Thymus (tissue), 14 donors: Measurements from ENCODE around the gene AGFG1. TPM values are rescaled to one million over a fixed set of nuclear protein-coding genes. Genes with fewer than 3 reads are reported as not detected.

Experiments used
- DNase-seq, 9 donors: peaks; one replicate each; pipeline ENCODE4 v3.0.0-alpha.2; 2013; ENCODE audit warnings: low spot score in 9 of 9, low read depth in 6 of 9, missing footprints in 1 of 9
- H3K27ac ChIP-seq, 2 donors: one replicate each; pipeline ENCODE4 v1.5.1; 2013; ENCODE audit warnings: control low read depth in 1 of 2, low read depth in 1 of 2, low read length in 1 of 2, mild to moderate bottlenecking in 1 of 2, moderate library complexity in 1 of 2
- H3K27me3 ChIP-seq, 2 donors: one replicate each; pipeline ENCODE4 v1.5.1; 2013; ENCODE audit warnings: low read length in 1 of 2; ENCODE audit not compliant: control insufficient read depth in 2 of 2, insufficient read depth in 1 of 2
- H3K36me3 ChIP-seq, 2 donors: one replicate each; pipeline ENCODE4 v1.5.1; 2013; ENCODE audit warnings: low read length in 1 of 2, mild to moderate bottlenecking in 1 of 2, moderate library complexity in 1 of 2; ENCODE audit not compliant: control insufficient read depth in 2 of 2, insufficient read depth in 2 of 2
- H3K4me1 ChIP-seq, 2 donors: one replicate each; pipeline ENCODE4 v1.5.1; 2013; ENCODE audit warnings: low read length in 2 of 2; ENCODE audit not compliant: control insufficient read depth in 2 of 2, insufficient read depth in 2 of 2
- H3K4me3 ChIP-seq, 2 donors: one replicate each; pipeline ENCODE4 v1.5.1; 2013; ENCODE audit warnings: low read length in 2 of 2, control low read depth in 1 of 2, mild to moderate bottlenecking in 1 of 2
- H3K9me3 ChIP-seq, 2 donors: one replicate each; pipeline ENCODE4 v1.5.1; 2013; ENCODE audit warnings: low read length in 1 of 2, mild to moderate bottlenecking in 1 of 2; ENCODE audit not compliant: control insufficient read depth in 2 of 2, insufficient read depth in 1 of 2
- WGBS: extraction: QIAGEN DNeasy Blood & Tissue Kit; methylation state at CpG from one replicate; pipeline ENCODE4 v1.1.7; 2013; 5-methylcytosine and 5-hydroxymethylcytosine counted together
- long read RNA-seq, 10 donors: transcript quantifications; one replicate each; lab custom pipeline, GENCODE V29; 2026
- polyA plus RNA-seq: library from polyadenylated mRNA; stranded (reverse); fragments of 200-250 nt; gene quantifications from one replicate; pipeline ENCODE4 v1.2.3, GENCODE V29; 2013
- total RNA-seq: library from RNA; stranded (reverse); fragments of 120-200 nt; gene quantifications from one replicate; pipeline ENCODE4 v1.2.4, GENCODE V29; 2013
- donor health status: healthy.

The AGFG1 gene
- 47.4 TPM for total RNA-seq
- polyA plus RNA-seq = 56.3 TPM
- long read RNA-seq, donor 1, full-length matches to known transcripts = 1 of 1 reads
- long read RNA-seq, donor 1, partial matches to known transcripts = 0 of 1 reads
- long read RNA-seq, donor 1, other reads (novel, unspliced or antisense) = 0 of 1 reads
- long read RNA-seq, donor 2, full-length matches to known transcripts = 5 of 11 reads
- long read RNA-seq, donor 2, partial matches to known transcripts = 6 of 11 reads
- long read RNA-seq, donor 2, other reads (novel, unspliced or antisense) = 0 of 11 reads
- long read RNA-seq, donor 3, full-length matches to known transcripts = 4 of 4 reads
- long read RNA-seq, donor 3, partial matches to known transcripts = 0 of 4 reads
- long read RNA-seq, donor 3, other reads (novel, unspliced or antisense) = 0 of 4 reads
- long read RNA-seq, donor 4, partial matches to known transcripts = 0 of 1 reads
- long read RNA-seq, donor 4, other reads (novel, unspliced or antisense) = 0 of 1 reads
- long read RNA-seq, donor 5, full-length matches to known transcripts = 6 of 6 reads
- long read RNA-seq, donor 5, partial matches to known transcripts = 0 of 6 reads
- long read RNA-seq, donor 5, other reads (novel, unspliced or antisense) = 0 of 6 reads
- long read RNA-seq, donor 6, full-length matches to known transcripts = 6 of 6 reads
- long read RNA-seq, donor 6, partial matches to known transcripts = 0 of 6 reads
- long read RNA-seq, donor 6, other reads (novel, unspliced or antisense) = 0 of 6 reads
- long read RNA-seq, donor 7, full-length matches to known transcripts = 8 of 8 reads
- long read RNA-seq, donor 7, partial matches to known transcripts = 0 of 8 reads
- long read RNA-seq, donor 7, other reads (novel, unspliced or antisense) = 0 of 8 reads
- long read RNA-seq, donor 8 = 0 reads
- long read RNA-seq, donor 9, full-length matches to known transcripts = 6 of 6 reads
- long read RNA-seq, donor 9, partial matches to known transcripts = 0 of 6 reads
- long read RNA-seq, donor 9, other reads (novel, unspliced or antisense) = 0 of 6 reads
- long read RNA-seq, donor 10, partial matches to known transcripts = 12 of 12 reads
- long read RNA-seq, donor 10, other reads (novel, unspliced or antisense) = 0 of 12 reads

DNA sequence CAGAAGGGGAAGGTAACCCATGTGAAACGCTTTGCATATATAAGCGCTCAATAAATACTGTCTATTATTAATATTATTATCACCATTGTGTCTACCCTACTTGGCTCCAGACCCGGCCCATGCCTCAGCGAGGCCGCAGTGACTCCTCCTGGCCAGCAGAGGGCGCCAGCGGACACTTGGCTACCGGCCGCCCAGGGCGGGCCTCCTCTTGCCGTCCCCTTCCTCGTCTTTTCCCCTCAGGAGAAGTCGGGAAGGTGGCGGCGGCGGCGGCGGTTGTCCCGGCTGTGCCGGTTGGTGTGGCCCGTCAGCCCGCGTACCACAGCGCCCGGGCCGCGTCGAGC lies at the start of gene AGFG1:
Gene AGFG1, plus strand, starts transcription at position 233 of the 341 bp plus-strand sequence. CDS start 266 bp downstream, outside the sequence.
- peak in 8 of 9 donors; percentile 48 to 85 (median 69) for DNase-seq
- Histone ChIP-seq H3K9me3 (no peaks in the 10 kb centered on the region), H3K27ac (peak within 1 kb of the TSS; percentile 58 to 91), H3K4me3 (peak within 1 kb of the TSS; percentile 73 to 99), H3K4me1 (peaks cover 3 to 7% of the 10 kb centered on the region in 2 donors), H3K27me3 (no peaks in the 10 kb centered on the region), H3K36me3 (no peaks in the 10 kb centered on the region)
- under 1% methylated on average over 28 of the region's 28 CpGs for WGBS

GRCh38 chr2:227423656-227424499 lies 48.1 kb upstream of the AGFG1 start:
- Histone ChIP-seq H3K9me3 (no peaks in the 10 kb centered on the region), H3K4me1 (no peaks in the 10 kb centered on the region), H3K4me3 (no peak overlapping the region), H3K27me3 (no peaks in the 10 kb centered on the region), H3K36me3 (no peaks in the 10 kb centered on the region), H3K27ac (no peak overlapping the region)
- WGBS = 97% methylated on average over 10 of the region's 10 CpGs
- no peak for DNase-seq

DNA sequence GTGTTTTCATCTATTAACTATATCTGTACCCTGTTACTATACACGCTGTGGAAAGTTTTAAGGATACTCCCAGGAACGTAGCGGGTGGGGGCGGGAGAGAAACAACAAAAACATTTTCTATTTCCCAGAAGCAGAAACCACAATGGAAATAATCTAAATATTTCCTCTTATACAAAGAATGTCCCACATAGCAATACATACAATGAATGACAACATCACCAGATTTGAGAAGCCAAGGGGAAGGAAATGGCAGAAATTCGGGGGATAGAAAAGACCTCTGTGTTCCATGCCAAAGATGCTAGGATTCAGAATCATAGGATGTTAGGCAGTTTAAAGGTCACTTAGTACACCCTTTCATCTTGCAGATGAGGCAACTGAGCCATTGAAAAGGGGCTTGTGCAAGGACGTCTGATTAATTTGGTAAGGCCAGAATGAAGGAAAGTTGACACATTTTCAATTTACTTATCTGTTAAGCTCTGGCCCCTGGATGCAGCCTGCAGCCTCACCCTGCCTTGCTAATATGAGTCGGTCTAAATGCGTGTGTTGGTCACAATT lies 43.1 kb upstream of the AGFG1 start:
- DNase-seq = no peak
- no peaks in the 10 kb centered on the region for H3K27me3 ChIP-seq
- no peak overlapping the region for H3K27ac ChIP-seq
- no peaks in the 10 kb centered on the region for H3K36me3 ChIP-seq
- peaks cover 1 to 13% of the 10 kb centered on the region in 2 donors for H3K9me3 ChIP-seq
- H3K4me3 ChIP-seq = no peak overlapping the region
- WGBS = 96% methylated on average over 8 of the region's 8 CpGs
- no peaks in the 10 kb centered on the region for H3K4me1 ChIP-seq

- DNase-seq = no peak
- 97% methylated on average over 3 of the region's 3 CpGs for WGBS
- Histone ChIP-seq H3K4me3 (no peak overlapping the region), H3K27ac (no peak overlapping the region), H3K36me3 (no peaks in the 10 kb centered on the region), H3K9me3 (peaks cover 1 to 15% of the 10 kb centered on the region in 2 donors), H3K4me1 (no peaks in the 10 kb centered on the region), H3K27me3 (no peaks in the 10 kb centered on the region)
Measured at GRCh38 chr2:227430639-227431038, 41.3 kb upstream of the AGFG1 start.

DNA sequence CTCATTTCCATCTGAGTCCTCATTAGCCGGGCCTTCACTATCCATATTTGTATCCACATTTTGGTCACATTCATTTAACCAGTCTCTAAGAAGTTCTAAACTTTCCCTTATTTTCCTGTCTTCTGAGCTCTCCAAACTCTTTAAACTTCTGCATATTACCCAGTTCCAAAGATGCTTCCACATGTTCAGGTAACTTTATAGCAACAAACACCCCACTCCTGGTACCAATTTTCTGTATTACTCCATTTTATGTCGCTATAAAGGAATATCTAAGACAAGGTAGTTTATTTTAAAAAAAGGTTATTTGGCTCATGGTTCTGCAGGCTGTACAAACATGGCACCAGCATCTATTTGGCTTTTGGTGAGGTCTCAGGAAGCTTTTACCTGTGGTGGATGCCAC lies 38.8 kb upstream of the AGFG1 start:
- no peaks in the 10 kb centered on the region for H3K4me1 ChIP-seq
- no peak for DNase-seq
- peaks cover 1 to 15% of the 10 kb centered on the region in 2 donors for H3K9me3 ChIP-seq
- H3K27me3 ChIP-seq = no peaks in the 10 kb centered on the region
- H3K36me3 ChIP-seq = no peaks in the 10 kb centered on the region
- no peak overlapping the region for H3K4me3 ChIP-seq
- WGBS = 98% methylated on average over 2 of the region's 2 CpGs
- H3K27ac ChIP-seq = no peak overlapping the region

- no peak for DNase-seq
- Histone ChIP-seq H3K27ac (no peak overlapping the region), H3K36me3 (no peaks in the 10 kb centered on the region), H3K27me3 (no peaks in the 10 kb centered on the region), H3K9me3 (peaks cover 1 to 15% of the 10 kb centered on the region in 2 donors), H3K4me3 (no peak overlapping the region), H3K4me1 (no peaks in the 10 kb centered on the region)
- 95% methylated on average over 7 of the region's 7 CpGs for WGBS
Measured at GRCh38 chr2:227436436-227437174, 35.4 kb upstream of the AGFG1 start.

DNA sequence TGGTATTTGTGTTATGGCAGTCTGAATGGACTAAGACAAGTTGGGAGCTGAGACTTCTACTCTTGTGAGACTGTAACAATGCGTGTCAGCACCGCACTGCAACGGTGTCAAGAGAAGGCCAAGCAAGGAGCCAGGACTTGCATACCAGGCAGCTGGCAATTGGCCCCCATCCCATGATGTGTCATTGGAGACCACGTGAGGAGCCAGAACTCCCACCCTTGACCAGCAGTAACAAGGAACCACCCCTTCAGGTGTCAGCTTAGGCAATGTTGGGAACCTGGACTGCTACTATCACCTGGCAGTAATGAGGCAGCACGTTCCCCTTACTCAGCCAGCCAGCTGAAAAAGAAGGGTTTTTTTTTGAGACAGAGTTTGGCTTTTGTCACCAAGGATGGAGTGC lies 32.7 kb upstream of the AGFG1 start:
- H3K36me3 ChIP-seq = no peaks in the 10 kb centered on the region
- no peak overlapping the region for H3K4me3 ChIP-seq
- no peaks in the 10 kb centered on the region for H3K9me3 ChIP-seq
- no peaks in the 10 kb centered on the region for H3K4me1 ChIP-seq
- no peaks in the 10 kb centered on the region for H3K27me3 ChIP-seq
- 95% methylated on average over 5 of the region's 5 CpGs for whole genome bisulfite sequencing
- no peak for DNase-seq
- no peak overlapping the region for H3K27ac ChIP-seq

GRCh38 chr2:227442639-227443038 lies 29.3 kb upstream of the AGFG1 start:
- no peaks in the 10 kb centered on the region for H3K36me3 ChIP-seq
- no peaks in the 10 kb centered on the region for H3K27me3 ChIP-seq
- H3K27ac ChIP-seq = no peak overlapping the region
- no peak for DNase-seq
- H3K4me3 ChIP-seq = no peak overlapping the region
- 81% methylated on average over 1 of the region's 1 CpG for WGBS
- no peaks in the 10 kb centered on the region for H3K4me1 ChIP-seq
- no peaks in the 10 kb centered on the region for H3K9me3 ChIP-seq
